ENCODE data around the gene KCTD16. TPM values are rescaled to one million over a fixed set of nuclear protein-coding genes. Genes with fewer than 3 reads are reported as not detected.

The KCTD16 gene
- total RNA-seq, 1 experiment from 2014 or later, result 0.08 TPM

- Histone ChIP-seq H3K27me3 (replicated peaks) (no peaks in the 10 kb centered on the region), H3K36me3 (no peaks in the 10 kb centered on the region), H3K9me3 (replicated peaks) (no peaks in the 10 kb centered on the region), H3K27ac (no peak overlapping the region), H3K4me1 (replicated peaks) (no peaks in the 10 kb centered on the region), H3K4me3 (no peak overlapping the region)
- DNase-seq (ENCODE audit: low read depth in 1 of 2, low spot score in 2 of 2), result no peak
Observed at GRCh38 chr5:144249755-144250464, 79.2 kb downstream of the KCTD16 start.

- Histone ChIP-seq H3K4me3 (no peak overlapping the region), H3K27me3 (replicated peaks) (no peaks in the 10 kb centered on the region), H3K4me1 (replicated peaks) (no peaks in the 10 kb centered on the region), H3K27ac (no peak overlapping the region), H3K9me3 (replicated peaks) (no peaks in the 10 kb centered on the region), H3K36me3 (no peaks in the 10 kb centered on the region)
- no peak for DNase-seq (ENCODE audit: low read depth in 1 of 2, low spot score in 2 of 2)
Observed at GRCh38 chr5:144254552-144254951, 83.9 kb downstream of the KCTD16 start.

- Histone ChIP-seq H3K27me3 (replicated peaks) (no peaks in the 10 kb centered on the region), H3K27ac (no peak overlapping the region), H3K9me3 (replicated peaks) (no peaks in the 10 kb centered on the region), H3K4me1 (replicated peaks) (no peaks in the 10 kb centered on the region), H3K4me3 (no peak overlapping the region), H3K36me3 (no peaks in the 10 kb centered on the region)
- no peak for DNase-seq (ENCODE audit: low read depth in 1 of 2, low spot score in 2 of 2)
Observed at GRCh38 chr5:144260121-144260520, 89.4 kb downstream of the KCTD16 start.

- Histone ChIP-seq H3K36me3 (no peaks in the 10 kb centered on the region), H3K9me3 (replicated peaks) (no peaks in the 10 kb centered on the region), H3K4me1 (replicated peaks) (no peaks in the 10 kb centered on the region), H3K27ac (no peak overlapping the region), H3K4me3 (no peak overlapping the region), H3K27me3 (replicated peaks) (no peaks in the 10 kb centered on the region)
- no peak for DNase-seq (ENCODE audit: low read depth in 1 of 2, low spot score in 2 of 2)
Observed at GRCh38 chr5:144265643-144266247, 95.1 kb downstream of the KCTD16 start.

GRCh38 chr5:144267961-144268513 lies 97.4 kb downstream of the KCTD16 start:
- Histone ChIP-seq H3K4me3 (no peak overlapping the region), H3K4me1 (replicated peaks) (no peaks in the 10 kb centered on the region), H3K9me3 (replicated peaks) (no peaks in the 10 kb centered on the region), H3K36me3 (no peaks in the 10 kb centered on the region), H3K27me3 (replicated peaks) (no peaks in the 10 kb centered on the region), H3K27ac (no peak overlapping the region)
- no peak for DNase-seq (ENCODE audit: low read depth in 1 of 2, low spot score in 2 of 2)

- Histone ChIP-seq H3K4me3 (no peak overlapping the region), H3K27ac (no peak overlapping the region), H3K27me3 (replicated peaks) (no peaks in the 10 kb centered on the region), H3K36me3 (no peaks in the 10 kb centered on the region), H3K4me1 (replicated peaks) (no peaks in the 10 kb centered on the region), H3K9me3 (replicated peaks) (no peaks in the 10 kb centered on the region)
- DNase-seq (ENCODE audit: low read depth in 1 of 2, low spot score in 2 of 2), result no peak
Observed at GRCh38 chr5:144273232-144274027, 102.8 kb downstream of the KCTD16 start.

GRCh38 chr5:144275329-144275728 lies 104.7 kb downstream of the KCTD16 start:
- Histone ChIP-seq H3K4me1 (replicated peaks) (no peaks in the 10 kb centered on the region), H3K27ac (no peak overlapping the region), H3K9me3 (replicated peaks) (no peaks in the 10 kb centered on the region), H3K4me3 (no peak overlapping the region), H3K27me3 (replicated peaks) (no peaks in the 10 kb centered on the region), H3K36me3 (no peaks in the 10 kb centered on the region)
- DNase-seq (ENCODE audit: low read depth in 1 of 2, low spot score in 2 of 2), result no peak

GRCh38 chr5:144276034-144276822 lies 105.6 kb downstream of the KCTD16 start:
- peak in 1 of 2 experiments; percentile 23 for DNase-seq (ENCODE audit: low read depth in 1 of 2, low spot score in 2 of 2)
- Histone ChIP-seq H3K27ac (no peak overlapping the region), H3K36me3 (no peaks in the 10 kb centered on the region), H3K4me1 (replicated peaks) (no peaks in the 10 kb centered on the region), H3K27me3 (replicated peaks) (no peaks in the 10 kb centered on the region), H3K9me3 (replicated peaks) (no peaks in the 10 kb centered on the region), H3K4me3 (no peak overlapping the region)

GRCh38 chr5:144281784-144282183 lies 111.1 kb downstream of the KCTD16 start:
- H3K4me1 ChIP-seq (replicated peaks), result no peaks in the 10 kb centered on the region
- no peak overlapping the region for H3K27ac ChIP-seq
- no peaks in the 10 kb centered on the region for H3K27me3 ChIP-seq (replicated peaks)
- DNase-seq (ENCODE audit: low read depth in 1 of 2, low spot score in 2 of 2), result no peak
- H3K4me3 ChIP-seq, result no peak overlapping the region
- H3K9me3 ChIP-seq (replicated peaks), result no peaks in the 10 kb centered on the region
- H3K36me3 ChIP-seq, result no peaks in the 10 kb centered on the region

- no peak for DNase-seq (ENCODE audit: low read depth in 1 of 2, low spot score in 2 of 2)
- no peaks in the 10 kb centered on the region for H3K27me3 ChIP-seq (replicated peaks)
- H3K9me3 ChIP-seq (replicated peaks), result no peaks in the 10 kb centered on the region
- H3K36me3 ChIP-seq, result no peaks in the 10 kb centered on the region
- H3K4me1 ChIP-seq (replicated peaks), result no peaks in the 10 kb centered on the region
- no peak overlapping the region for H3K4me3 ChIP-seq
- H3K27ac ChIP-seq, result no peak overlapping the region
Observed at GRCh38 chr5:144284036-144284435, 113.4 kb downstream of the KCTD16 start.

- no peak for DNase-seq (ENCODE audit: low read depth in 1 of 2, low spot score in 2 of 2)
Observed at GRCh38 chr5:144284931-144285502, 114.3 kb downstream of the KCTD16 start.

GRCh38 chr5:144289277-144289676 lies 118.6 kb downstream of the KCTD16 start:
- Histone ChIP-seq H3K4me3 (no peak overlapping the region), H3K27me3 (replicated peaks) (no peaks in the 10 kb centered on the region), H3K4me1 (replicated peaks) (no peaks in the 10 kb centered on the region), H3K27ac (no peak overlapping the region), H3K9me3 (replicated peaks) (no peaks in the 10 kb centered on the region), H3K36me3 (no peaks in the 10 kb centered on the region)
- no peak for DNase-seq (ENCODE audit: low read depth in 1 of 2, low spot score in 2 of 2)

More at GRCh38 chr5:144284931-144285502, 114.3 kb downstream of the KCTD16 start:
- H3K27me3 ChIP-seq (replicated peaks), result no peaks in the 10 kb centered on the region
- no peaks in the 10 kb centered on the region for H3K9me3 ChIP-seq (replicated peaks)
- H3K4me3 ChIP-seq, result no peak overlapping the region
- H3K27ac ChIP-seq, result no peak overlapping the region
- no peaks in the 10 kb centered on the region for H3K4me1 ChIP-seq (replicated peaks)
- no peaks in the 10 kb centered on the region for H3K36me3 ChIP-seq

- Histone ChIP-seq H3K27me3 (replicated peaks) (no peaks in the 10 kb centered on the region), H3K4me1 (replicated peaks) (no peaks in the 10 kb centered on the region), H3K27ac (no peak overlapping the region), H3K36me3 (no peaks in the 10 kb centered on the region), H3K9me3 (replicated peaks) (no peaks in the 10 kb centered on the region), H3K4me3 (no peak overlapping the region)
- no peak for DNase-seq (ENCODE audit: low read depth in 1 of 2, low spot score in 2 of 2)
Observed at GRCh38 chr5:144292029-144292428, 121.4 kb downstream of the KCTD16 start.

Measured in SJSA1 (cell line).